Peyer's patch (tissue), 4 donors: Measurements from ENCODE around the gene KRT24. TPM values are rescaled to one million over a fixed set of nuclear protein-coding genes. Genes with fewer than 3 reads are reported as not detected.
A peak's percentile ranks its signal among the peaks of the same experiment; 100 is the strongest.

Source experiments
- DNase-seq, 3 donors: peaks; one replicate each; pipeline ENCODE4 v3.0.0-alpha.2; 2017 to 2019
- H3K27ac ChIP-seq, 4 donors: fragments of 200-600 bp; sonication (generic); one replicate each; pipeline ENCODE4 v1.5.1; 2016 to 2019
- H3K27me3 ChIP-seq, 2 donors: fragments of 200-600 bp; sonication (generic); one replicate each; pipeline ENCODE4 v1.5.1; 2019
- H3K36me3 ChIP-seq, 3 donors: fragments of 200-600 bp; sonication (generic); one replicate each; pipeline ENCODE4 v1.5.1; 2016 to 2019
- H3K4me1 ChIP-seq, 4 donors: fragments of 200-600 bp; sonication (generic); one replicate each; pipeline ENCODE4 v1.5.1; 2016 to 2019
- H3K4me3 ChIP-seq, 4 donors: fragments of 200-600 bp; sonication (generic); 1 replicate in 3 of 4; 2 replicates in 1 of 4; pipeline ENCODE4 v1.5.1; 2016 to 2019; ENCODE audit warnings: mild to moderate bottlenecking in 1 of 4
- H3K9me3 ChIP-seq, 4 donors: fragments of 200-600 bp; sonication (generic); one replicate each; pipeline ENCODE4 v1.5.1; 2016 to 2019; ENCODE audit warnings: mild to moderate bottlenecking in 1 of 4
- CTCF ChIP-seq, 6 experiments: fragments of 450-650 bp in 4 of 6; fragments of 200-600 bp in 2 of 6; sonication (generic) in 1 of 6; IDR thresholded peaks; one replicate each; pipeline ENCODE4 v1.5.1; 2017 to 2019; ENCODE audit warnings: antibody characterized with exemption in 6 of 6, mild to moderate bottlenecking in 3 of 6, moderate library complexity in 1 of 6
- POLR2A ChIP-seq, 2 donors: fragments of 450-650 bp; IDR thresholded peaks; one replicate each; pipeline ENCODE4 v1.5.1; 2017; ENCODE audit warnings: antibody characterized with exemption in 2 of 2, mild to moderate bottlenecking in 2 of 2, moderate library complexity in 2 of 2
- total RNA-seq, 4 donors: library from RNA; depleted of rRNA; stranded (reverse); fragments of >200 nt; gene quantifications; one replicate each; pipeline ENCODE4 v1.1.0, GENCODE V29; 2016

Gene KRT24
- total RNA-seq, 4 donors from 2014 or later, result 1.0 to 8.3 TPM; not detected in 2

GRCh38 chr17:40720899-40721298, 17.3 kb upstream of the KRT24 start:
- Histone ChIP-seq H3K36me3 (no peaks in the 10 kb centered on the region), H3K27me3 (no peaks in the 10 kb centered on the region), H3K4me3 (no peak overlapping the region), H3K4me1 (no peaks in the 10 kb centered on the region), H3K9me3 (no peaks in the 10 kb centered on the region), H3K27ac (no peak overlapping the region)
- no peak for TF ChIP-seq CTCF (IDR thresholded peaks at IDR 0.05)
- TF ChIP-seq POLR2A (IDR thresholded peaks at IDR 0.05), result no peak
- DNase-seq, result no peak

DNA sequence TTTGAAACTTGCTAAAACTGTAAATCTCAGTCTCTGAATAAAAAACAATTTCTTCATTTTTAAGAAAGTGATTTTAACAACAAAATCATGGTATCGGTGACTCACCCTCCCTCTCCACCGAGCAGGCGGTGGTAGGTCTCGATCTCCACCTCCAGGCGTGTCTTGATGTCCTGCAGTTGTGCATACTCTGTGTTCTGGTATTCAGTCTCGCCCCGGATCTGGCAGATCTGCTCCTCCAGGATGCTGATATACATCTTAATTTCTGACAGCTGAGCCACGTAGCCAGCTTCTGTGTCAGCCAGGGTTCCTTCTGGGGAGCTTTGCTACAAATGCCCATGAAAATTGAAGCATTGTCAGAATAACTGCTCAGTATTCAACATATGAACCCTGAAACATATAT, 15.4 kb upstream of the KRT24 start:
- H3K36me3 ChIP-seq, result no peaks in the 10 kb centered on the region
- no peak overlapping the region for H3K4me3 ChIP-seq
- H3K27ac ChIP-seq, result no peak overlapping the region
- no peaks in the 10 kb centered on the region for H3K27me3 ChIP-seq
- no peaks in the 10 kb centered on the region for H3K4me1 ChIP-seq
- no peaks in the 10 kb centered on the region for H3K9me3 ChIP-seq
- no peak for TF ChIP-seq POLR2A (IDR thresholded peaks at IDR 0.05)
- no peak for TF ChIP-seq CTCF (IDR thresholded peaks at IDR 0.05)
- DNase-seq, result no peak

- DNase-seq, result no peak
- Histone ChIP-seq H3K9me3 (no peaks in the 10 kb centered on the region), H3K27me3 (no peaks in the 10 kb centered on the region), H3K27ac (no peak overlapping the region), H3K36me3 (no peaks in the 10 kb centered on the region), H3K4me3 (no peak overlapping the region), H3K4me1 (no peaks in the 10 kb centered on the region)
- TF ChIP-seq POLR2A (IDR thresholded peaks at IDR 0.05) (no peak), CTCF (IDR thresholded peaks at IDR 0.05) (no peak)
Observed at GRCh38 chr17:40717776-40718175, 14.2 kb upstream of the KRT24 start.

- Histone ChIP-seq H3K27me3 (no peaks in the 10 kb centered on the region), H3K4me3 (no peak overlapping the region), H3K4me1 (no peaks in the 10 kb centered on the region), H3K27ac (no peak overlapping the region), H3K9me3 (no peaks in the 10 kb centered on the region), H3K36me3 (no peaks in the 10 kb centered on the region)
- DNase-seq, result no peak
- TF ChIP-seq POLR2A (IDR thresholded peaks at IDR 0.05), result no peak
- TF ChIP-seq CTCF (IDR thresholded peaks at IDR 0.05), result no peak
Observed at GRCh38 chr17:40714473-40714872, 10.9 kb upstream of the KRT24 start.

- Histone ChIP-seq H3K36me3 (no peaks in the 10 kb centered on the region), H3K4me3 (no peak overlapping the region), H3K27me3 (no peaks in the 10 kb centered on the region), H3K27ac (peak overlapping the region in 1 of 4 donors; percentile 26), H3K4me1 (no peaks in the 10 kb centered on the region), H3K9me3 (no peaks in the 10 kb centered on the region)
- TF ChIP-seq CTCF (IDR thresholded peaks at IDR 0.05), result no peak
- no peak for TF ChIP-seq POLR2A (IDR thresholded peaks at IDR 0.05)
- peak in 1 of 3 donors; percentile 48 for DNase-seq
Observed at GRCh38 chr17:40707745-40708144, 4.2 kb upstream of the KRT24 start.

DNA sequence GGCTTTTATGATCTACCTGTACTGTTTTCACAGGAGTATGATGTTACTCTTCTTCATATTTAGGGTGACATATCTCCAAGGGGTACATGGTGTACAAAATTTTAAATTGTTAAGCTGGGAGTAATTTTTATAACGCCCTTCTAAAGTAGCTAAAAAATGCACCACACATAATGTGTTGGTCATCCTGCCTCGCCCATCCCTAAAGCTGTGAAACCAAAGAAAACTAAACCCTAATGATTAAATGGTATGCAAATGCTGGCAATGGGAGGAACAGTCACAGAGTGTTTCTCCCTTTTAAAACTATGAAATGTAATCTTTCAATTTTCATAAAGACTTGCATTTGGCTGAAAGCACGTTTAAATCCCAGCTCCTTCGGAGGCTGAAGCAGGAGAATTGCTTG, 2.0 kb upstream of the KRT24 start:
- H3K36me3 ChIP-seq, result no peaks in the 10 kb centered on the region
- H3K27ac ChIP-seq, result no peak overlapping the region
- TF ChIP-seq POLR2A (IDR thresholded peaks at IDR 0.05) (no peak), CTCF (IDR thresholded peaks at IDR 0.05) (no peak)
- no peak overlapping the region for H3K4me3 ChIP-seq
- no peaks in the 10 kb centered on the region for H3K4me1 ChIP-seq
- no peak for DNase-seq
- no peaks in the 10 kb centered on the region for H3K9me3 ChIP-seq
- no peaks in the 10 kb centered on the region for H3K27me3 ChIP-seq
